HG02642 (cell line): ENCODE data around the gene PCDH9.

ENCODE experiments used
- ATAC-seq: cut with Tn5 transposase; IDR thresholded peaks from one replicate; pipeline ENCODE4 v1.9.1; 2021; ENCODE audit warnings: mild to moderate bottlenecking; ENCODE audit not compliant: unreplicated experiment, poor library complexity

PCDH9 gene, protein sequence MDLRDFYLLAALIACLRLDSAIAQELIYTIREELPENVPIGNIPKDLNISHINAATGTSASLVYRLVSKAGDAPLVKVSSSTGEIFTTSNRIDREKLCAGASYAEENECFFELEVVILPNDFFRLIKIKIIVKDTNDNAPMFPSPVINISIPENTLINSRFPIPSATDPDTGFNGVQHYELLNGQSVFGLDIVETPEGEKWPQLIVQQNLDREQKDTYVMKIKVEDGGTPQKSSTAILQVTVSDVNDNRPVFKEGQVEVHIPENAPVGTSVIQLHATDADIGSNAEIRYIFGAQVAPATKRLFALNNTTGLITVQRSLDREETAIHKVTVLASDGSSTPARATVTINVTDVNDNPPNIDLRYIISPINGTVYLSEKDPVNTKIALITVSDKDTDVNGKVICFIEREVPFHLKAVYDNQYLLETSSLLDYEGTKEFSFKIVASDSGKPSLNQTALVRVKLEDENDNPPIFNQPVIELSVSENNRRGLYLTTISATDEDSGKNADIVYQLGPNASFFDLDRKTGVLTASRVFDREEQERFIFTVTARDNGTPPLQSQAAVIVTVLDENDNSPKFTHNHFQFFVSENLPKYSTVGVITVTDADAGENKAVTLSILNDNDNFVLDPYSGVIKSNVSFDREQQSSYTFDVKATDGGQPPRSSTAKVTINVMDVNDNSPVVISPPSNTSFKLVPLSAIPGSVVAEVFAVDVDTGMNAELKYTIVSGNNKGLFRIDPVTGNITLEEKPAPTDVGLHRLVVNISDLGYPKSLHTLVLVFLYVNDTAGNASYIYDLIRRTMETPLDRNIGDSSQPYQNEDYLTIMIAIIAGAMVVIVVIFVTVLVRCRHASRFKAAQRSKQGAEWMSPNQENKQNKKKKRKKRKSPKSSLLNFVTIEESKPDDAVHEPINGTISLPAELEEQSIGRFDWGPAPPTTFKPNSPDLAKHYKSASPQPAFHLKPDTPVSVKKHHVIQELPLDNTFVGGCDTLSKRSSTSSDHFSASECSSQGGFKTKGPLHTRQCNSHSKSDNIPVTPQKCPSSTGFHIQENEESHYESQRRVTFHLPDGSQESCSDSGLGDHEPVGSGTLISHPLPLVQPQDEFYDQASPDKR (N-terminal part only)

DNA sequence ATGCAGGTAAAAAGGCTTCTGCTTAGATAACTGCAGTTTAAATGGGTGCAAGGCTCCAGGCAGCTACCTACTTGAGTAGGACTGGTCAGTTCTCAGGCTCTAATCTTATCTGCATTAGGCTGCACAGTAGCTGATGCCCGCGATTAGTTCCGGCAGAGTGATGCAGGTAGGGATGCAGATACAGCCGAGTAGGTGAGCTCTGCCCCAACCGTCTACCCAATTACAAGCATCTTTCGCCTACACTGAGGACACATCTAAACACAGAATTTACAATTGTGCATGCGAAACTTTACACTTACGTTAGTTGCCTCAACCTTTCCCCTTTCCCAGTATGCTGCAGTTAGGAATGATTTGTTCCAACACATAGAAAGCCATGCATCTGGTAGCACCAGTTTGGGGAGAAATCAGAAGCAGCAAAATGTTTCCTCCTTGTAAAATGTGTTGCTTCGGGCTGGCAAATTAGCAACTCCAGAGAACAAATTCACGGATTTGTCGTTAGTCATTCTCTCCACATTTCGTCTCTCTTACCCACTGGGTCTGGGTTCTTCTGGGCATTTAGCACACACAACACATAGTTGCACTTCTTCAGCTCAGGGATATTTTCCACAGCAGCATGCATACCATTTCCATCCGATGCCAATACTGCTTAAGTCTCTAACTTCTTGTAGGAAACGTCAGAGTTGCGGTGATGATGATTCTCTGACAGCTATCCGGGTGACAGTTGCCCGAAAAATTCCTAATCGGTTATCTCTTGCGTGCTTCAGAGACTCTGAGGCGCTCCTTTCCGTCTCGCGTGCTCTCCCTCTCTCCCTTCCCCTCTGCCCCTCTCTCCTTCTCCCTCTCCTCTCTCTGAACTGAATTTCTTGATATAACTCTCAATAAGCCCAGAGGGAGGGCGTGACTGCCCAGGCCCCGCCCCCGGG is at the start of gene PCDH9:
PCDH9 (minus strand) TSS at position 856 of the 923 bp plus-strand sequence. CDS start 1,896 bp downstream, outside the sequence.
- peak; percentile 1 for ATAC-seq

DNA sequence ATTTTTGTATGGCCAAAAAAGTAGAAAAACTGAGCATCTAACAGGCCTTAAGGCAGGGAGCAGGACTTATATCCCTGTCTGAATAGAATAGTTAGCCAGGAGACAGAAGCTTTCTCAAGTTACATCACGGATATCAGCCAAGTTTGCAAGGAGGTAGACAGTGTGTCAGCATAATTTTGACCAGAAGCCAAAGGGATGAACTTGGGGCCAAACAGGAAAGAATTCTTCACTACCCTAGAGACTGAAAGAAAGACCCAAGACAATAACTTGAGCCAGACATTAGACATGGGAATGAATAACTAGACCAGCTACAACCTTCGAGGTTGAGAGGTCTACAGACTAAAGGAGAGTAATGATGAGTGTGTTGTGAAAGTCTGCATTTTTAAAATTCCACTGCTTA is 48.1 kb upstream of the PCDH9 start:
- no peak for ATAC-seq

DNA sequence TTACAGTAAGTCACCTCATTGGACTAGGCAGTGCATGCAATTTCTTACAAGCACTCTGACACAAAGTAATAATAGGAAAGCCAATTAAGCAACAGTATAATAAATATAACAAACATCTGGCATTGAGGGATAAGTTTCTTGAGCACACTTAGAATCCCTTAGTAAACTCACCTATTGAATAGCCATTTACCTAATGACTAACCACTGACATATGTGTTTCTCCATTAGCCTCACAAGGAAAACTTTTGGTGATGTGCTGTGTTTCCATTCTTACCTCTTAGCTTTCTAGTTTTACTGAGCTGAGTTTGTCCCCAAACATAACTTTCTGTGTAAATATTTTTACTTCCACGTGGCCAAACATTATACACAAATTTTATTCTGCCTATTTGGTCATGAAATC is 47.4 kb upstream of the PCDH9 start:
- ATAC-seq, result no peak

DNA sequence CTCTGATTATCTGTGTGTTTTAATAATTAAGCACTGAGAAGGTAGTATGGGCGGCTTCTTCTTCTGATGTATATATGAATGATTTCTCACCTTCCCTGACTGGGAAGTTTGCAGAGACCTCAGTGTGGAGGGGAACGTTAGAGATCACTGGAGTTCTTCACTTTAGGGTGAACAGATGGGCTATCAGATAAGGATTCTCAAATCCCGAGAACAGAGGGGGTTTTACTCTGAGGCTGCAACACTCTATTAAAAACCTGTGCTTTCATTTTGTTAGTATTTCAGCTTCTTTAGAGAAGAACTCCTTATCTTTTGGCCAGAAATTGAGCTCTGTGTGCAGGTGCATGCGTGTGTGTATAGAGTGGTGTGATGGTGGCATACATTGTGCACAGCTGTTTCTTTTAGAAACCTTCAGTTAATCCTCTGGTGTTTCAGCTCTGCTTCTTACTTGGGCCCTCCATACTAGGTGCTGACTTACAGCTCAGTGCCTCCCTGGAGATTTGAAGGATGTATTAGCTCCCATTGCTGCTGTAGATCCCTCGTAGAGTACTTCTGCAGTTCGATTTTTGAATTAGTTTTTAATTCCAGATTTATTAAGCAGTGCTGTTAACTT is 45.3 kb upstream of the PCDH9 start:
- ATAC-seq, result no peak

DNA sequence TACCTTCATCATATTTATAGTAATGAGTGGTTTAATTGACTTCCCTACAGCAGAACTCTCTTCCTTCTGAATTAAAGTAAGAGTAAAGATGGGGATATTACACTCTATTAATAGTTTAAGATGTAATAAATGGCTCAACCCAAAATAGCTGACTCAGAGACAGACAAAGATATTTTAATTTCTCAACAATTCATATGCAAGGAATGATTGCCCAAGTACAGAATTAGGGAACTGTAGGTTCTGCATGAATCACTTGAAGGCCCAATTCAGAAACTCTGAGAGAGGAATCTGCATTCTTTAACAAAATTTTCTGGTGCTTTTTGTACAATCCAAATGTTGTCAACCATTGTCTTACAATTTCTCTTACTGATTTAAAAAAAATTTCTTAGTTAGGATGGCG is 42.9 kb upstream of the PCDH9 start:
- no peak for ATAC-seq

DNA sequence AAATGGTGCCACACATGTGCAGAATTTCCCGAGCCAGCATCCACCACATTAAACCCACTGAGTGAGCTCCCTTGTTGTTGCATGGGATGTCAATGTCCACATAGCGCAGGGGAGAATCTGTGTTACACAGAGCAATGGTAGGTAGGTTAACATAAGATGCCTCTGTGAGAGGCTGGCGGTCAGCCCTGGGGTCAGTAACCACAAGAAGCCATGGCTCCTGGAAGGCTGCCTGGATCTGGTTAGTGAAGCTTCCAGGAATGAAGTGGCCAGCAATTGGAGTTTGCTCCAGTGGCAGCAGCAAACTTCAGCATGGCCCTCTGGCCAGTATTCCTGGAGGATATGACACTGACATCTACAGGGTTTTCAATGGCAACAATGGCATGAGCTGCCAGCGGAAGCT is 37.0 kb upstream of the PCDH9 start:
- ATAC-seq, result no peak

DNA sequence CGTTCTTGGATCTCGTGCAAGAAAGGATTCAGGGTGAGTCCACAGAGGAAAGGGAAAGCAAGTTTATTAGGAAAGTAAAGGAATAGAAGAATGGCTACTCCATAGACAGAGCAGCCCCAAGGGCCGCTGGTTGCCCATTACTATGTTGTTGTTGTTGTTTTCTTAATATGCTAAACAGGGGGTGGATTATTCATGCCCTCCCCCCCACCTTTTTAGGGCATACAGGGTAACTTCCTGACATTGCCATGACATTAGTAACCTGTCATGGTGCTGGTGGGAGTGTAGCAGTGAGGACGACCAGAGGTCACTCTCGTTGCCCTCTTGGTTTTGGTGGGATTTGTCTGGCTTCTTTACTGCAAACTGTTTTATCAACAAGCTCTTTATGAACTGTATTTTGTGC is 29.1 kb upstream of the PCDH9 start:
- no peak for ATAC-seq

DNA sequence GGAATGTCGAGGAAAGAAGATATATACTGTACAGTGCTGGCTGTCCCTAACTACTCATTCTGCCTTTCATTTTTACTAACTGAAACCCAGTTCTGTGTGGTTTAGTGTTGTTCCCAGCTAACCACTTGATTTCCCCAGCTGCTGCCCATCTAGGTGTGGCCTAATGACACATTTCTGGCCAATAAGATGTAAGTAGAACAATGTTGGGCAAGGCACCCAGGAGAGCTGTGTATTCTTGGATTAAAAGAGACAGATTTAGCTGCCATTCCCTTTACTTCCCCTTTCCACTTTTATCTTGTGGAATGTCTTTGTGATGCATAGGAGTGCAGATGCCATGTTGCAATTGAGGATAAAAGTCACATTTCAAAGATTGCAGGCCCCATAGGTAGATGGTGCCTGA is 28.3 kb upstream of the PCDH9 start:
- peak; percentile 82 for ATAC-seq

DNA sequence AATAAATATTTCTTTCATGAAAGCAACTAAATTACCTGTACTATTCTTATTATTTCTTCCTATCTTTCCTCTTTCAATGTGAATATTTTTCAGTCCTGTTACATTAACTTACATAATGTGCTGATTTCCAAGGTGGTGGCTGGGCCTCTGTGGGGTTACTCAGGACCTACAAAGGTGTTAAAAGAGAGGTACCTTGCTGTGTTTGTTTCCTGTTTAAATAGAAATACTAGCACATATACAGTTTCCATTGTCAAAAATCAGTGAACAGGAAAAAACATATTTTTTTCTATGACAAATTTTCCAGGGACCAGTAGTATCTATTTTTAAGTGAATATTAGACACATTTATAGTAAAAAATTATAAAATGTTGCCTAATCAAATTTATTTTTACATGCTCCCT is 8.7 kb upstream of the PCDH9 start:
- ATAC-seq, result no peak

DNA sequence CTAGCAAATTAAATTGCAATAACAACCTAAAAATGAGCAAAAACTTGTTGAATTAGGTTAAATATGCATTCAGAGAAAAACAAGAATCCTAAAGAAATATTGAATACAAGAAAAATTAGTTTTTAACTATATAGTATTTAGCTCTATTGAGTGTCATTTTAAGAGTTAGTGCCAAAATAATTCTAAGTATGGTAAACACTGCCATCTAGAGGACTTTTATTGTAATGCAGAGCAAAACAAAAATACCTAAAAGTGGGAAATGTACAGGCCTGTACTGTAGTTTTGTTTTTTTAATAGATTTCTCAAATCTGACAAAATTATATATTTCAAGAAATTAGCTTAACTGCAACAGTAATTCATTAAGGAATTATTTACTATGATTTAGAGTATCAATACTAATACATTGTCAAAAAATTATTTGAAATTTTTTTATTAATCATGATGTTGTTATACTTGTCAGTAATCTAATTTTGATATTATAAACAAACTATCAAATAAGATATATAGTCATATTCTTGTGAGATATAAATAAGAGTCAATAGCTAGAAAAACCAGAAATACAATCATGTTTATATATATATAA is 8.2 kb upstream of the PCDH9 start:
- peak; percentile 72 for ATAC-seq

DNA sequence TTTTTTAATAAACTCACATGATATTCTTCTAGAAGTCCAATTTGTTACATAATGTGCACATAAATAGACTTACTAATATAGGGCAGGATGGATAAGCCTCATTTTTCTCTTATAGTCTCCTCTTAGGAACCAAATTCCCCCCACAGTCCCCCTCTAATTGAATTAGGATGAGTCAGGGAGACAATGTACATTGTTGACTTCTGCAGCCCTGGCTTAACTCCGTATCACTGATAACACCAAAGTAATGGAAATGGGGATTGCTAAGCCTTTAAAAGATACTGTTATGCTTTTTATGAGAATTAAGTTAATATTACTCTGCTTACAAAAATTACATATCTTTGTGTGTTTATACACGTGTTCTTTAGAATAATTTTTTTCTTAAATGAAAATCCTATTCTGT is 5.1 kb upstream of the PCDH9 start:
- no peak for ATAC-seq

DNA sequence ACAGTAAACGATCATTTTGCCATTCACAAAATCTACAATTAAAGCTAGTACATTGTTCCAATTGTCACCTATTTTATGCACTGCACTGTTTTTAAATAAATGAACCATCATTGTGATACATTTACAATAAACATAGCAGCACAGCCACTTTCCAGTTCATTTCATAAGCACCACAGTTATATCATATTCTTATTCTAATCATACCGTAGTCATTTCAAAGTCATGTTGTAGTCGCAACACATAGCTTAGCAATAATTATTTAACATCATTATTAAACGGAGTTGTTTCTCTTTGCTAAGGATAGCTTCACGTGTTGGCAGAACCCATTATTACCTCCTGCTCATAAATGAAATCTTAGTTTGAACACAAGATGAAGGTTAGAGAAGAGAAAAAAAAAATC is 2.2 kb upstream of the PCDH9 start:
- ATAC-seq, result no peak

DNA sequence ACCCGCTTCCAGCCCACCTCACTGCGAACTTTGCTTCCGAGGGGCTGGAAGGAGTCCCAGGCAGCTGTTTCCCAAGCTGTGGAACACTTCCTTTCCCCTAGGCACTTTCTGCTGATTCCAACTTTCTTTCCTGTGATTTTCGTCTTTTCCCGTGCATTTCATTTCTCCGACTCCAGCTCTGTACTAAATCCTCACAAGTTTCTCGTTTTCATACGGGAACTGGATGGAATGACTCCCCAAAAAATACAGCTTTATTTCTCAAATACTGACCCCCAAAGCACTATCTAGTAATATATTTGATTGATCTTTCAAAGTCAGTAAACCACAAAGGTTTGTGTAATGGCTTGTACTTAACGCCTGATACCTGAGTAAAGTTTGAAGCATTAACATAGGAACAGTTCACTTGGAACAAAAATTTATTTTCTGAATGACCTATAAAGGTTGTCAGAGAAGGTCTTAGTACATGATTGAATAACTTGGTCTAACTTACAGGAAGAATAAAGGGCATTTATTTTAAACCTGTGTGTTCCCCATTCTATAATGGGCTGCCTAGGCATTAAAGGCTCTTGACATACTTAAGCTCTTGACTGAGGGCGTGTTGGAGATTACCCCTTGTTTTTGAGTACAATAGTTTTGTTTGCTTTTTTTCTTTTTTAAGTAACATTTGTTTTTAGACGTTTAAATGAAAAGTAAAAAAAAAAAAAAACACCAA is 1.3 kb upstream of the PCDH9 start:
- ATAC-seq, result no peak

DNA sequence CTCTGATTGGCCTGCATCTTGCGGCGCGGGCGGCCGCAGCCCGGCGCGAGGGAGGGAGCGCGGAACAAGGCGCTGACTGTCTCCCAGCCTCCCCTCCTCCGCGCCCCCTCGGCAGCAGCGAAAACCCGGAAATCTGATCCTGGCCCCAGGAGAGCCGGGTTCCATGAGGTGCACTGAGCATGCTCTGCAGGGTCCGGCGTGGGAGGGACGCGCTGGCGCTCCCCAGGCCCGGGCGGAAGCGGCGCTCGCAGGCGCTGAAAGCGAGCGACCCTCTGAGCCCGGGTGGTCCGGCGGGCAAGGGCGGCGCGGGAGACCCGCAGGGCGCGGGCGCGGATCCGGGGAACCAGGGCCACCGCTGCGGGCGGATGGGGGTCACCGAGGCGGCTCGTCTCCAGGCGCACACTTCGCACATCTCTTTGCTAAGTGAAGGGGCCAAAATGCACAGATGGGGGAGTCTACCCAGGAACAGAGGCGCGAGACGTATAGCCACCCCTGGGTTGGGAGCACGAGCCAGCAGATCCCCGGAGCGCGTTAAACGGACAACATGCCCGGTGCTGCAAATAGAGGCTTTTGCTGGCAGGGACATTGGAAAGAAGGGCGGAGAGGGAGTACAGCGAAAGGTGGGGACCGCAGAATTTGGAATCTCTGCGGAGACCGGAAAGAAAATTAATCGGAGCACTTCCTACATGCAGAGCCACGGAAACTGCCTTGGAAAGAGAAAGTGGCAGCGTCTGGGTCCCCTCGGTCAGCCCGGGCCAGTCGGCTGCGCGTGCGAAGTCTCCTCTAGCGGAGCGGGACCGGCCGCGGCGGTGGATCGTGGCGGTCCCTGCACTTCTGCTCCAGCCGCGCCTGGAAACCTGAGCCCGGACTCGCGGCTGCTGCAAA is 510 bp upstream of the PCDH9 start:
- peak; percentile 99 for ATAC-seq

DNA sequence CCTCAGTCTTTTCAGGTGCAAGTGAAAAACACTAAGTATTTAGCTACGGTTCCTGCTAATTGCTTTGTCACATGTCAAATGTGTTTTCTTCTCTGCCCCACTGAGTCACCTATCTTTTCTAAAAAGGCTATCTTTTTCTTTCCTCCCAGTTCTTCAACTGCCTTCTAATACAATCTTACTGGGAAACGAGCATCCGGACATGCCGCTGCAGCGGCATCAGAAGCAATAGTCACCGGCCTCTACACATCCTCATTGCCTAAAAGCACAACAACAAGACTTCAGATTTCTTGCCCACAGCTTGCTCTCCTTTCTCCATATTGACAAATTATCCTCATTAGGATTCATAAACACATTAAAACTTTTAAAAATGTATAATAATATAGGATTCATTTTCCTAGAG is 1.2 kb downstream of the PCDH9 start:
- ATAC-seq, result no peak

DNA sequence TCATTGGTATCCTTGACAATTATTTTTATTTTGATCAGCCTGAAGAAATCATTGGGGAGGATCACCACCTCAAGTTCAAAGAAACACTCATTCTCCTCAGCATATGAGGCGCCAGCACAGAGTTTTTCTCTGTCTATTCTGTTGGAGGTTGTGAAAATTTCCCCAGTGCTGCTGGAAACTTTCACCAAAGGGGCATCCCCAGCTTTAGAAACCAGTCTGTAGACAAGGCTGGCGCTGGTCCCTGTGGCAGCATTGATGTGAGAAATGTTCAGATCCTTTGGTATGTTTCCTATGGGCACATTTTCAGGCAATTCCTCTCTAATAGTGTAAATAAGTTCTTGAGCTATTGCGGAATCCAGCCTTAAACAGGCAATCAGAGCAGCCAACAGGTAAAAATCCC is 2.1 kb downstream of the PCDH9 start:
- no peak for ATAC-seq

DNA sequence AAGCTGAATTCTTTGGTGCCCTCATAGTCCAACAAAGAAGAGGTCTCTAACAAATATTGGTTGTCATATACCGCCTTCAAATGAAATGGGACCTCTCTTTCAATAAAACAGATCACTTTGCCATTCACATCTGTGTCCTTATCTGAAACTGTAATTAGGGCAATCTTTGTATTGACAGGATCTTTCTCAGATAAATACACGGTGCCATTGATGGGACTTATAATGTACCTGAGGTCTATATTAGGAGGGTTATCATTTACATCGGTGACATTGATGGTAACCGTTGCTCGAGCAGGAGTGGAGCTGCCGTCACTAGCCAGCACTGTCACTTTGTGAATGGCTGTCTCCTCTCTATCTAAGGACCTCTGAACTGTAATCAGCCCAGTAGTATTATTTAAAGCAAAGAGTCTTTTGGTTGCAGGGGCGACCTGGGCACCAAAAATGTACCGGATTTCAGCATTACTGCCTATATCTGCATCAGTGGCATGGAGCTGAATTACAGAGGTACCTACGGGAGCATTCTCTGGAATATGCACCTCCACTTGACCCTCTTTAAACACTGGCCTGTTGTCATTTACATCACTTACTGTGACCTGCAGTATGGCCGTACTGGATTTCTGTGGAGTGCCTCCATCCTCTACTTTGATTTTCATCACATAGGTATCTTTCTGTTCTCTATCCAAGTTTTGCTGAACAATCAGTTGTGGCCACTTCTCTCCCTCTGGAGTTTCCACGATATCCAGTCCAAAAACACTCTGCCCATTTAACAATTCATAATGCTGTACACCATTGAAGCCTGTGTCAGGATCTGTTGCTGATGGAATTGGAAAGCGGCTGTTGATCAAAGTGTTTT is 2.8 kb downstream of the PCDH9 start:
- no peak for ATAC-seq
